Sigmoid colon (tissue), 4 donors: ENCODE results near the gene INPP5D.

Experiments
- CTCF ChIP-seq, 4 experiments: fragments of 450-650 bp in 3 of 4; fragments of 200-600 bp in 1 of 4; IDR thresholded peaks; one replicate each; pipeline ENCODE4 v1.5.1; 2016 to 2019; ENCODE audit warnings: antibody characterized with exemption in 4 of 4, mild to moderate bottlenecking in 3 of 4, moderate library complexity in 2 of 4
- POLR2AphosphoS5 ChIP-seq, 4 donors: sonication (generic); formaldehyde crosslinking; IDR thresholded peaks; one replicate each; pipeline ENCODE4 v1.6.1; 2017; ENCODE audit warnings: antibody characterized with exemption in 4 of 4

- no peak for TF ChIP-seq CTCF (IDR thresholded peaks at IDR 0.05)
- TF ChIP-seq POLR2AphosphoS5 (IDR thresholded peaks at IDR 0.05): no peak
Observed at GRCh38 chr2:233098618-233099017, 38.5 kb downstream of the INPP5D start.
